Measurements from ENCODE around the gene ALAS1. TPM values are rescaled to one million over a fixed set of nuclear protein-coding genes. Genes with fewer than 3 reads are reported as not detected.

The ALAS1 gene
- total RNA-seq, 1 donor from 2014 or later = 78.9 TPM

DNA sequence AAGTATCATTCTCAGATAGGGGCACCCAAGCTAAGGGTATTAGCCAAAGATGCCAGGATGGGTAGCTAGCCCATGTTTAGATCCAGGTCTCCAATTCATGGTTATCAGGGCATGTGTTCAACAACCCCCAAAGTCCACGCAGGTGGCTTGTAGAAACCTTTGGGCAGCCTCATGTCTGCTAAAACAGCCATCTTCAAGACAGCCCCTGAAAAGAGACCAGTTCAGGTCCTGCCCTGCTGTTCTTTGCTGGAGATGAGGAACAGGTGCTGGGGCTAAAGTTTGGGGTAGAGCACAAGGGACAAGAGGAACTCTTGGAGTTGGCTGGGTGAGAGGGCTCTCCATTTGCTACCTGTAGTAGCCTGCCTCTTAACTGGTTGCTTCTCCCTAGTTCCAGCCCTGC, 52.2 kb downstream of the ALAS1 start:
- TF ChIP-seq, protein P1, sequence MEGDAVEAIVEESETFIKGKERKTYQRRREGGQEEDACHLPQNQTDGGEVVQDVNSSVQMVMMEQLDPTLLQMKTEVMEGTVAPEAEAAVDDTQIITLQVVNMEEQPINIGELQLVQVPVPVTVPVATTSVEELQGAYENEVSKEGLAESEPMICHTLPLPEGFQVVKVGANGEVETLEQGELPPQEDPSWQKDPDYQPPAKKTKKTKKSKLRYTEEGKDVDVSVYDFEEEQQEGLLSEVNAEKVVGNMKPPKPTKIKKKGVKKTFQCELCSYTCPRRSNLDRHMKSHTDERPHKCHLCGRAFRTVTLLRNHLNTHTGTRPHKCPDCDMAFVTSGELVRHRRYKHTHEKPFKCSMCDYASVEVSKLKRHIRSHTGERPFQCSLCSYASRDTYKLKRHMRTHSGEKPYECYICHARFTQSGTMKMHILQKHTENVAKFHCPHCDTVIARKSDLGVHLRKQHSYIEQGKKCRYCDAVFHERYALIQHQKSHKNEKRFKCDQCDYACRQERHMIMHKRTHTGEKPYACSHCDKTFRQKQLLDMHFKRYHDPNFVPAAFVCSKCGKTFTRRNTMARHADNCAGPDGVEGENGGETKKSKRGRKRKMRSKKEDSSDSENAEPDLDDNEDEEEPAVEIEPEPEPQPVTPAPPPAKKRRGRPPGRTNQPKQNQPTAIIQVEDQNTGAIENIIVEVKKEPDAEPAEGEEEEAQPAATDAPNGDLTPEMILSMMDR (IDR thresholded peaks at IDR 0.05) = no peak
- Histone ChIP-seq H3K4me1 (peaks cover 22% of the 10 kb centered on the region), H3K27ac (no peak overlapping the region), H3K36me3 (peaks cover 61% of the 10 kb centered on the region), H3K9me3 (no peaks in the 10 kb centered on the region), H3K27me3 (no peaks in the 10 kb centered on the region), H3K4me3 (no peak overlapping the region)
- intact Hi-C loops (cut with DNase I) = no loop called here
- no peak for ATAC-seq
- peak; percentile 16 for DNase-seq

DNA sequence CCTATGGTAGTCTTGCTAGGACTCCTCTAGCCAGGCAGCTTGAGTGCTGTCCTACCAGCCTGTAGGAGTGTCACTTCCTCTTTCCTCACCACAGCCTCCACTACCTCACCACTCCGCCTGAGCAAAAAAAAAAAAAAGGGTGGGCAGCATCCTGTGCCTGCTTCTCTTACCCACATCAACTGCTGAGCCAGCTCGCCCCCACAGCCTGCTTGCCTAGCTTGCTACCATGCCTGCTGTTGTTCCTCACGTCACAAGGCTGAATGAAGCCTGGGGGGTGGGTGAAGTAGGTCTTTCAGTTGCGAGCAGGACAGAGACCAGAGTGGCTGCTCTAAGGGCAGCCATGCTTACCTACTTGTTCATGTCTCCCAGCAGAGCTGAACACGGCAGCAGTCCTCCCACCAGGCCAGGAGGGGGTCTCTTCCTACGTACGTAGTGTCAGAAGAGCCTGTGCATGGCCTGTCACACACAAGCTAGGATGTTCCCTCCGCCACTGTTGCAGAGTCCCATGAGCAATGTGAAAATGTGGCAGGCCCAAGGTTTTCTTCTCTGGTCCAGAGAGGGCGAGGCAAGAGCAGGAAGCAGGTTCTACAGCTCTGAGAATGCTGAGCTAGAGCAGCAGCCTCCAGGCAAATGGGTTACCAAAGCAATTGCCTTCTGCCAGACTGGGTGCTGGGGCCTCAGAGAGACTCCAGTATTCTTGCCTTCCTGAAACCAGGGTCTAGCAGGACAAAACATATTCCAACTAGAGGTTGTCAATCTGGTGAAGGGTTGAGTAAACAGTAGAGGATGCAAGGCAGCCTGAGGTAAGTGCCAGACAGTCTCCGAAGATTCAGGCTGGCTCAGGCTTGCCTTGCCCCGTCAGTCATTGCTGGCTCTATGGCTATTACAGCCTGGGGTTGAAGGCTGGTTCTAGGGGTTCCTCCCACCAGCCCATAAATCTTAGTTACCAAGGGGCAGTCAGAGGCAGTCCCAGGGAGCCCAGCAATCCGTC, 55.6 kb downstream of the ALAS1 start:
- ATAC-seq (peak; percentile 94), DNase-seq (peak; percentile 83)
- Histone ChIP-seq H3K27ac (peak overlapping the region; percentile 69), H3K4me1 (peaks cover 12% of the 10 kb centered on the region), H3K4me3 (no peak overlapping the region), H3K27me3 (no peaks in the 10 kb centered on the region), H3K9me3 (no peaks in the 10 kb centered on the region), H3K36me3 (peaks cover 90% of the 10 kb centered on the region)
- intact Hi-C loops (cut with DNase I) = no loop called here
- TF ChIP-seq, protein P1 (IDR thresholded peaks at IDR 0.05) = no peak

DNA sequence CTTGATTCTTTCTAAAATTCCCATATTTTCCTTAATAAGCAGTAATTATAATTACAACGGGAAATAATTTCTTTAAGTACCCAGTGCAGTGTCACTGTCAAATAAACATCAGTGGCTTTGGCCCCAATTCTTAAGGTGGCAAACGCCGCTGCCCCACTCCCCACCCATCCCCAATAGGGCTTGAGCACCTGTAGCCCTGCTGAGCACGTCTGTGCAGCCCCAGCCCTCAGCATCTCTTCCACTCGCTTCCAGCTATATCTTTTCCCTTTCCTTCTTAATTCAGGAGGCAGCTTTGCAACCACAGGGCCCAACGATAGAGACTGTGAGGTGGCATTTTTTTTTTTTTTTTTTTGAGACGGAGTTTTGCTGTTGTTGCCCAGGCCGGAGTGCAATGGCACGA, 56.6 kb downstream of the ALAS1 start:
- no peak overlapping the region for H3K4me3 ChIP-seq
- peaks cover 91% of the 10 kb centered on the region for H3K36me3 ChIP-seq
- DNase-seq = no peak
- TF ChIP-seq, protein P1 (IDR thresholded peaks at IDR 0.05) = no peak
- peaks cover 12% of the 10 kb centered on the region for H3K4me1 ChIP-seq
- H3K9me3 ChIP-seq = no peaks in the 10 kb centered on the region
- no peaks in the 10 kb centered on the region for H3K27me3 ChIP-seq
- no peak overlapping the region for H3K27ac ChIP-seq
- ATAC-seq = no peak
- intact Hi-C loops (cut with DNase I) = no loop called here

DNA sequence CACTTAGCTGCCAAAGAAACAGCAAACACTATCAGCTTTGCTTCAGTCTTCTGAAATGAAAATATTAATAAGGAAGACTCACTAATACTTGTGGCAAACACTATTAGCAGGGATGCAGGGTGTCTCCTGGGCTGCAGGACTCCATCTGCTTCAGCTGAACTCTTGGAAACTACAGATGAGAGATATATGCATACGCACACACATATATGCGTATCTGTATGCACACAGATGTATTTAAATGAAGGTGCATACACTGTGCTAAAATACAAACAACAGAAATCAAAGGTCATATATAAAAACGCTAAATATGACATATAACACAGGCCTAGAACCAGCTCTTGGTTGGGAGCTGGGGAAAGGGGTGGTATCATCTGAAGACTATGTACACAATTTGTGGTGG, 58.2 kb downstream of the ALAS1 start:
- Histone ChIP-seq H3K27ac (no peak overlapping the region), H3K4me1 (peaks cover 12% of the 10 kb centered on the region), H3K9me3 (no peaks in the 10 kb centered on the region), H3K4me3 (no peak overlapping the region), H3K27me3 (no peaks in the 10 kb centered on the region), H3K36me3 (peaks cover 96% of the 10 kb centered on the region)
- no peak for DNase-seq
- TF ChIP-seq, protein P1 (IDR thresholded peaks at IDR 0.05) = no peak
- no peak for ATAC-seq
- intact Hi-C loops (cut with DNase I) = no loop called here

DNA sequence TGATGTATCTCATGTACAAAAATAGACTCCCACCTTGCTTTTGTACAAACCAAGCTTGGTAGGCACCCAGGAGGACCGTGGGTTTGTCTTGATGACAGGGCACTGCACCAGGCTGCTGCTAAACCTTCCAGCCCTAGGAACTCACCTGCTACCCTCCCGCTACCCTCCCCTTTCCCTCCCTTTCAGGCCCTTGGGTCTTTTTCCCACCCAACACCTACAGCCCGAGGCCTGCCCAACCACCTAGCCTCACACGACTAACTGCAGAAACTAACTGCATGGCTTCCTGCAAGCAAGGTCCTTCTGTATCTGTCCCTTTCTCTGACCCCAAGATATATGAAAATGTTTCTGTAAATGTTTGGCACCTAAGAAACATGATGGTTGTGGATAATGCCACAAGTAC, 58.7 kb downstream of the ALAS1 start:
- Histone ChIP-seq H3K4me3 (no peak overlapping the region), H3K27me3 (no peaks in the 10 kb centered on the region), H3K9me3 (no peaks in the 10 kb centered on the region), H3K36me3 (peaks cover 96% of the 10 kb centered on the region), H3K4me1 (peaks cover 12% of the 10 kb centered on the region), H3K27ac (no peak overlapping the region)
- ATAC-seq = no peak
- TF ChIP-seq, protein P1 (IDR thresholded peaks at IDR 0.05) = no peak
- no peak for DNase-seq
- intact Hi-C loops (cut with DNase I) = no loop called here

Measured in upper lobe of right lung (tissue), 1 donor.